Loucy (cell line): ENCODE data around the gene SIPA1L2.

Experiments used
- CTCF ChIP-seq: fragments of 200-600 bp; sonication (generic); conservative IDR thresholded peaks from 2 replicates; pipeline ENCODE4 v1.5.1; 2014; ENCODE audit warnings: mild to moderate bottlenecking, antibody characterized with exemption, low read length
- EZH2phosphoT487 ChIP-seq: fragments of 200-600 bp; IDR thresholded peaks from 2 replicates; pipeline ENCODE4 v1.6.1; 2018; ENCODE audit warnings: antibody characterized with exemption, mild to moderate bottlenecking, moderate library complexity, borderline replicate concordance

- TF ChIP-seq CTCF (no peak), EZH2phosphoT487 (no peak)
Measured at GRCh38 chr1:232596666-232597303, 33.1 kb downstream of the SIPA1L2 start.
